ENCODE data around the gene KRT12. TPM values are rescaled to one million over a fixed set of nuclear protein-coding genes. Genes with fewer than 3 reads are reported as not detected.

Gene KRT12
- total and polyA plus RNA-seq, 2 experiments from 2014 or later, result not detected

DNA sequence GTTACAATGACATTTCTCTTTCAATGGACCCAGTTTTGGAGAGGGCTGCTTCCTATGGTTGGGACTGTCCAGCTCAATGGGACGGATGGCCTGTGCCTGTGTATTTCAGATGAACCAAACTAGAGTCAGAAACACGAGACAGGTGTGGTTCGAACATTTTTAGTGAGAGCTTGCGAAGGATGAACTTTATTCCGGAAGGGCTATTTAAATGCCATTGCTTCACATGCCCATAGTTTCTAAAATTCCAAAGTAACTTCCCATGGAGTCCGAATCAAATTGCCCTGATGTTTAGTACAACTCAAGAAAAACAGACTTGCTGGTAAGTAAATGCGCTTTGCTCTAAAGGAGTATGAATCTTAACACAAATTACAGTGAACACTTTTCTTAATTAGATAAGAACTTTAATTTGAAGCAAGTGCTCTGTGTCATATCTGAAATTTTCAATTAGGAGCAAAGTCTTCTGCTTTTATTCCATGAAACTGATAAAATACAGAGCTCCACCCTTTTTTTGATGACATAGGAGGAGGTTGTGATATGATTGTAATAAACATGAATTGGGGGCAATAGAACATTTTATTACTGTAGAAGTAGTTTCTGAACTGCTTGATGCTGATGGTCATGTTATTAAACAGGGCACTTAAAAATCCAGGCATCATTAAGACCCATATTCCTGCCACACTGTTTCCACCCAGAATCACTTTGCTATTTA is 16.8 kb upstream of the KRT12 start:
- H3K27ac ChIP-seq, result no peak overlapping the region
- no peak for DNase-seq (ENCODE audit: low read depth in 1 of 2, low spot score in 1 of 2)
- H3K36me3 ChIP-seq, result no peaks in the 10 kb centered on the region
- no peaks in the 10 kb centered on the region for H3K9me3 ChIP-seq (ENCODE audit: low read depth)
- H3K27me3 ChIP-seq, result peaks cover 6% of the 10 kb centered on the region
- H3K4me1 ChIP-seq (ENCODE audit: low read depth), result no peaks in the 10 kb centered on the region
- TF ChIP-seq, protein P1, sequence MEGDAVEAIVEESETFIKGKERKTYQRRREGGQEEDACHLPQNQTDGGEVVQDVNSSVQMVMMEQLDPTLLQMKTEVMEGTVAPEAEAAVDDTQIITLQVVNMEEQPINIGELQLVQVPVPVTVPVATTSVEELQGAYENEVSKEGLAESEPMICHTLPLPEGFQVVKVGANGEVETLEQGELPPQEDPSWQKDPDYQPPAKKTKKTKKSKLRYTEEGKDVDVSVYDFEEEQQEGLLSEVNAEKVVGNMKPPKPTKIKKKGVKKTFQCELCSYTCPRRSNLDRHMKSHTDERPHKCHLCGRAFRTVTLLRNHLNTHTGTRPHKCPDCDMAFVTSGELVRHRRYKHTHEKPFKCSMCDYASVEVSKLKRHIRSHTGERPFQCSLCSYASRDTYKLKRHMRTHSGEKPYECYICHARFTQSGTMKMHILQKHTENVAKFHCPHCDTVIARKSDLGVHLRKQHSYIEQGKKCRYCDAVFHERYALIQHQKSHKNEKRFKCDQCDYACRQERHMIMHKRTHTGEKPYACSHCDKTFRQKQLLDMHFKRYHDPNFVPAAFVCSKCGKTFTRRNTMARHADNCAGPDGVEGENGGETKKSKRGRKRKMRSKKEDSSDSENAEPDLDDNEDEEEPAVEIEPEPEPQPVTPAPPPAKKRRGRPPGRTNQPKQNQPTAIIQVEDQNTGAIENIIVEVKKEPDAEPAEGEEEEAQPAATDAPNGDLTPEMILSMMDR (IDR thresholded peaks at IDR 0.05; ENCODE audit: low read depth, low read length), result no peak
- no peak overlapping the region for H3K4me3 ChIP-seq

GRCh38 chr17:40883031-40883430 is 16.0 kb upstream of the KRT12 start:
- no peak for DNase-seq (ENCODE audit: low read depth in 1 of 2, low spot score in 1 of 2)
- H3K9me3 ChIP-seq (ENCODE audit: low read depth), result no peaks in the 10 kb centered on the region

DNA sequence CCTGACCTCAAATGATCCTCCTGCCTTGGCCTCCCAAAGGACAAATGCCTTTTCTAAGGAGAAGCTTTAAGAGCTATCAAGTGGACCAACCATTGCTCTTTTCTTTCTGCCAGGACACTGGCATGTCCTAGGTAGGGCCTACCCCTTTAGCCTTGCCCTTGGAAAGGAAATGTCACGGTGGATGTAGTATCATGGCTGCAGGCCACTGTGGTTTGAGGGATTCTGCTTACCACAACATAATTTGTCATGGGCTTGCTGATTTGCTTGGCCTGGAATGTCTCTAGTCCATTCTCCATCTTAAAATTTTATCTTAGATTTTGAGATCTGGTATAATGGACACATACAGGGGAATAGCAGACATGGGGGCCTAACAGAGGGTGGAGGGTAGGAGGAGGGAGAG is 12.0 kb upstream of the KRT12 start:
- TF ChIP-seq, protein P1 (IDR thresholded peaks at IDR 0.05; ENCODE audit: low read depth, low read length), result no peak

More at GRCh38 chr17:40883031-40883430, 16.0 kb upstream of the KRT12 start:
- Histone ChIP-seq H3K4me3 (no peak overlapping the region), H3K36me3 (no peaks in the 10 kb centered on the region), H3K27ac (no peak overlapping the region), H3K27me3 (peaks cover 6% of the 10 kb centered on the region), H3K4me1 (ENCODE audit: low read depth) (no peaks in the 10 kb centered on the region)
- TF ChIP-seq, protein P1 (IDR thresholded peaks at IDR 0.05; ENCODE audit: low read depth, low read length), result no peak

GRCh38 chr17:40878044-40878443 is 11.0 kb upstream of the KRT12 start:
- no peak overlapping the region for H3K27ac ChIP-seq
- no peak for DNase-seq (ENCODE audit: low read depth in 1 of 2, low spot score in 1 of 2)
- H3K36me3 ChIP-seq, result no peaks in the 10 kb centered on the region
- peaks cover 6% of the 10 kb centered on the region for H3K27me3 ChIP-seq
- H3K4me3 ChIP-seq, result no peak overlapping the region
- no peaks in the 10 kb centered on the region for H3K9me3 ChIP-seq (ENCODE audit: low read depth)
- no peaks in the 10 kb centered on the region for H3K4me1 ChIP-seq (ENCODE audit: low read depth)
- TF ChIP-seq, protein P1 (IDR thresholded peaks at IDR 0.05; ENCODE audit: low read depth, low read length), result no peak

More for the DNA sequence above, 12.0 kb upstream of the KRT12 start:
- Histone ChIP-seq H3K4me1 (ENCODE audit: low read depth) (no peaks in the 10 kb centered on the region), H3K9me3 (ENCODE audit: low read depth) (no peaks in the 10 kb centered on the region), H3K36me3 (no peaks in the 10 kb centered on the region), H3K27me3 (peaks cover 6% of the 10 kb centered on the region), H3K27ac (no peak overlapping the region), H3K4me3 (no peak overlapping the region)
- DNase-seq (ENCODE audit: low read depth in 1 of 2, low spot score in 1 of 2), result no peak

DNA sequence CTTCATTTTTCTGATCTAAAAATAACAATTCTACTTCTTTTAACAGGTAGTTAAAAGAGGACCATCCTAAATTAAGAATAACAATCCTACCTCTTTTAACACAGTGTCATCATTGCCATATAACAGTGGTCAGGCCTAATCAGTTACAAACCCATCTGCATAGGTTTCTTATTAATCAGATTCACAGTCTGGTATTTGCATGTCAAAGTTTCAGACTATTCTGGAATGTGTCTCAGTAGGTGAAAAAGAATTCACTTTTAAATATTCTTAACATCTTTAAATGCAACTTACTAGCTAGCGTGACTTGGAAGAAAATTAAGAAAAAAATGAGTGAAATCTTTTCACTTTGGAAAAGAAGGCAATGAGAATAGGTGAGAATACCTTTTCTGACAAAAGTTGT is 6.8 kb upstream of the KRT12 start:
- Histone ChIP-seq H3K27me3 (no peaks in the 10 kb centered on the region), H3K36me3 (no peaks in the 10 kb centered on the region), H3K4me1 (ENCODE audit: low read depth) (no peaks in the 10 kb centered on the region), H3K4me3 (no peak overlapping the region), H3K9me3 (ENCODE audit: low read depth) (no peaks in the 10 kb centered on the region), H3K27ac (no peak overlapping the region)
- TF ChIP-seq, protein P1 (IDR thresholded peaks at IDR 0.05; ENCODE audit: low read depth, low read length), result no peak
- DNase-seq (ENCODE audit: low read depth in 1 of 2, low spot score in 1 of 2), result no peak
